GM21367 (cell line): Measurements from ENCODE around the gene L1CAM.

Experiments used
- ATAC-seq: cut with Tn5 transposase; IDR thresholded peaks from one replicate; pipeline ENCODE4 v1.9.1; 2021; ENCODE audit not compliant: unreplicated experiment

Gene L1CAM

GRCh38 chrX:153885968-153886903, at the start of gene L1CAM:
Gene L1CAM (minus strand): TSS chrX:153886173. CDS start chrX:153875836, 10,337 bp downstream.
- ATAC-seq = no peak

GRCh38 chrX:153935326-153935851, 49.4 kb upstream of the L1CAM start:
- no peak for ATAC-seq

- peak; percentile 82 for ATAC-seq
Observed at GRCh38 chrX:153934762-153935325, 48.9 kb upstream of the L1CAM start, which contains the start of gene NAA10. Gene NAA10 (minus strand): TSS chrX:153935037. CDS start chrX:153934904, 133 bp downstream.

GRCh38 chrX:153934148-153934761, 48.3 kb upstream of the L1CAM start:
- no peak for ATAC-seq

GRCh38 chrX:153933748-153934147, 47.8 kb upstream of the L1CAM start:
- ATAC-seq = no peak

GRCh38 chrX:153932220-153932915, 46.4 kb upstream of the L1CAM start:
- no peak for ATAC-seq

GRCh38 chrX:153931748-153932147, 45.8 kb upstream of the L1CAM start:
- ATAC-seq = no peak

GRCh38 chrX:153931151-153931550, 45.2 kb upstream of the L1CAM start:
- no peak for ATAC-seq

- no peak for ATAC-seq
Observed at GRCh38 chrX:153930011-153930910, 44.3 kb upstream of the L1CAM start.

GRCh38 chrX:153929576-153929975, 43.6 kb upstream of the L1CAM start:
- no peak for ATAC-seq

- no peak for ATAC-seq
Observed at GRCh38 chrX:153928846-153929245, 42.9 kb upstream of the L1CAM start.

- peak; percentile 66 for ATAC-seq
Observed at GRCh38 chrX:153927922-153928760, 42.2 kb upstream of the L1CAM start.

GRCh38 chrX:153927672-153927921, 41.6 kb upstream of the L1CAM start:
- no peak for ATAC-seq

- peak; percentile 34 for ATAC-seq
Observed at GRCh38 chrX:153926858-153927671, 41.1 kb upstream of the L1CAM start.

- no peak for ATAC-seq
Observed at GRCh38 chrX:153926552-153926857, 40.5 kb upstream of the L1CAM start.

- ATAC-seq = no peak
Observed at GRCh38 chrX:153925739-153926551, 40.0 kb upstream of the L1CAM start, which contains the start of gene ARHGAP4. Gene ARHGAP4 (minus strand): TSS chrX:153926264. CDS start chrX:153926202, 62 bp downstream.

- no peak for ATAC-seq
Observed at GRCh38 chrX:153925387-153925738, 39.4 kb upstream of the L1CAM start.
